NCI-H1092 (cell line): ENCODE measurements around the gene ACSF2.

ENCODE experiments used
- DNase-seq: peaks from one replicate; lab custom pipeline; 2025; lab: John Stamatoyannopoulos, UW

Gene ACSF2

DNA sequence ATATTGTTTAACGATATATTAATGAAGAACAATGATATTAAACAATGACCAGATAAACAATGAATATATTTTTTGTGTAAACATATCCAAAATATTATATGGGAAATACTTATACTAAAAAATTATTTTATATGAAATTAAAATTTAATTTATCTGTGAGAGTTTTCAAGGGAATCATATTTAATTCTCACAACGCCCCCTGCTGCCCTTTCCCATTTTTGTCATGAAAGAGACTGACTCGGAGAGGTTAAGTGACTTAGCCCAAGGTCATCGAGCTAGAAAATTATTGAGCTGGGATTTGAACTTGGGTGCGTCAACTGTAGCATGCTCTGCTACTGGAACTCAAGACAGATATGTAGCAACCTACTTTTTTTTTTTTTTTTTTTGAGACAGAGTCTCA lies 75.0 kb downstream of the ACSF2 start:
- DNase-seq = no peak

GRCh38 chr17:50502301-50502990 lies 76.4 kb downstream of the ACSF2 start:
- no peak for DNase-seq

- DNase-seq = no peak
Observed at GRCh38 chr17:50505591-50506130, 79.6 kb downstream of the ACSF2 start.

GRCh38 chr17:50506298-50506697 lies 80.3 kb downstream of the ACSF2 start:
- no peak for DNase-seq

DNA sequence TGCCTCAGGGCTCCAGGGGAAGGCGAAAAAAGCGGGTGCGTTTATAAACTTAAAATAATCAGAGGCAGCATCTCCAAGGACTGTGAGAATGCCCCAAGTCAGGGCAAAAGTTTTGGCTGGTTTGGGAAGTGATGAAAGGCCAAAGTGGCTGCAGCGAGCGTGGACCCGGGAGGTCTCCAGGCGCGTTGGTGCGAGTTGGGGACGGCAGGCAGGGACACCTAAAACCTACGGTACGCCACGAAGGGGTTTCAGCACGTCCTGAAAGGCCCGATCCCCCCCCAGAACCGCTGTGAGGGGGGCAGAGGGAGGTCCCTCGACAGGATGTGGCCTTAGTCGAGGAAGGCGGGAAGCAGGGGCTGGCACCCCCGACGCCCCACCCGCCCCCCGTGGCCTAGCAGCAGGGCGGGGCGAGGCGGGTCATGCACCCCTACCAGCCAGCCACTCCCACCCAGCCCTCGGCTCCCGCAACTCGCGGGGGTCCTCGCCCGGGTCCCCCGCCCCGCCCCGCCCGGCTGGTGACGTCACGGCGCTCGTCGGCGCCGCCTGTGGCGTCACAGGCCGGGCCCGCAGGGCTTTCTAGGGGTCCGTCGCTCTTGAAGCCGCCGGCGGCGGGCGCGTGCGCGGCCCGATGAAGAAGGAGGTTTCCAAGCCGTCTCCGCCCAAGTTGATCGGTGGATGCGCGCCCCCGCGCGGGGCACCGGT lies 82.0 kb downstream of the ACSF2 start, which contains the start of gene MYCBPAP:
Gene MYCBPAP (plus strand): TSS at position 569 of the 702 bp plus-strand sequence. CDS start 236 bp downstream, outside the sequence.
- peak; percentile 59 for DNase-seq

- no peak for DNase-seq
Observed at GRCh38 chr17:50508573-50509460, 82.8 kb downstream of the ACSF2 start.

GRCh38 chr17:50511058-50511457 lies 85.0 kb downstream of the ACSF2 start:
- no peak for DNase-seq

- DNase-seq = no peak
Observed at GRCh38 chr17:50513495-50513894, 87.5 kb downstream of the ACSF2 start.

DNA sequence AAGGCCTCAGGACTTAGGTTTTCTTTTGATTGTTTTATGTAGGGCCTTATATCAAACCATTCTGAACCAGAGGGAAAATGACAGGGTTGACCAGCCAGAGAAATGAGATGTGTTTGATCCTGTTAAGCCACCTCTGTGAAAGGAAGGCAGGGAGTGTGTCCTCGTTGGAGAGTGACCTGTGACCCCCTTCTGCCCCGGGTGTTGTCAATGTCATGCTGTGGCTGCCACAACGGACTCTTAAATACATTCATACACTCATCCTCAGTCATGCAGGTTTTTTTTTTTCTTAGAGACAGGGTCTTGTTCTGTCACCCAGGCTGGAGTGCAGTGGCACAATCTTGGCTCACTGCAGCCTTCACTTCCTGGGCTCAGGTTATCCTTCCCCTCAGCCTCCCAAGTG lies 88.4 kb downstream of the ACSF2 start:
- no peak for DNase-seq

DNA sequence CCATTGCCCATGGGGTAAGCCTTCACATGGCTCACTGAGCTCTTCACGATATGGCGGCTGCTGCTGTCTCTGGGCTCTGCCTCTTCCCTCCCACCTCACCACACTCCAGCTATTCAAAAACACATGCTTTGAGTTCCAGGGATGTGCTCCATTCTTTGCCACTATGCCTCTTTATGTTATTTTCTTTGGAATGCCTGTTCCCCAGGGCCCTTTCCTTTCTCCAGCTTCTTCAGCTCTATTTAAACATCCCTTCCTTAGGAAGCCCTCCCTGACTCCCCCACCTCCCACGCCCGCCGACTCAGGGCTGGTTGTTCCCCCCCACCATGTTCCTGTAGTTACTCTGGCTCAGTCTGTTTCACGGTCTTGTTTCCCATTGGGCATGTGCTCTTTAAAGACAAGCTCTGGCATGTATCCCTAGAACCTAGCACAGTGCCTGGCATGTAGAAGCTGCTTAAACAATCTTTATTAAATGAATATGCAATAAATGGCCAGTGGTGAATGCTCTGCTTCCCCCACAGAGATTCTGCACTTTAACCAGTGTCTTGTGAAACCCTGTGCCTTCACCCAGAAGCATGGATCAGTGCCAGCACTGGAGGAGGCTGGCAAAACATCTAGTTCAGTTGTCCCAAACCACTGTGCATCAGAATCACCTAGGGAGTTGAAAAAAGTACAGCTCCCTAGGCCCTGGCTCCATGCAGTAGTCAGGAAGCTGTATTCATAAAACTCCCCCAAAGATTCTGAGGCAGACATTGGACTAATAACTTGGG lies 89.1 kb downstream of the ACSF2 start:
- no peak for DNase-seq

- no peak for DNase-seq
Observed at GRCh38 chr17:50517011-50517410, 91.0 kb downstream of the ACSF2 start.

DNA sequence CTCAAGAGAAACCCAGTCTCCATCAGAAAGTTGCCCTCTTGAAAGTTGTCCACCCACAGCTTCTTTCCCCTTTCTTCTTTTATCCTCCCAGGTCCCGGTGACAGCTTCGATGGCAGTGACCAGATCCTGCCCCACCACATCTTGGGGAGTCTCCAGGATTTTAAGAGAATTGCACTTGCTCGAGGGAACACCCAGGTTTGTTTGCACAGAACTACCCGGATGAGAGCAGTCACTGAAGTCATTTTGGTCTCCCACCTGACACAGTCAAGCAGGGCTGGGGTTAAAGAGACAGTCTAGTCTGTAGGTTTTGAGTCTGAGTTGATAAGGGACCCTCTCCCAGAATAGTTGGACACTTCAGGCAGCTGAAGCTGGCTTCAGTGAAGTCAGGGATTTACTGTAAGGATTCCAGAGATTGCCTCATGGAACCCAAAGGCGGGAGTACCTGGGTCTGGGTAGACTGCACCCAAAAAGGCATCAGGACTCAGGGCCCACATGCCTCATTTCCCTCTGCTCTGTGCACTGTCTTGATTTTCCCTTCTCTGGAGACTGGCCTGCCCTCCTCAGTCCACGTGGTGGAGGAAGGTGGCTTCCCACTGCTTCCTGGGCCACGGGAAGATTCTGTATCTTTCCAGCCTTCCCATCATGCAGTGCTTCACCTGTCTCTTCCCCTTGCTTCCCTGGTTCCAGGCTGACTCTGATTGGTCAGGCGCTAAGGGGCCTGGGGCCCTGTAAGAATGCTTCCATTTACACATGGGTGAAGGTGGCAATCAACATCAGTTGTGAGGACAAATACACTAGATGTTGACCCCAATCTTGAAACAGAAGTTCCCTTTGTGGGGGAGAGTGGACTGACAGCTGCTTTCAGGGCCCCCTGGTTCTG lies 91.7 kb downstream of the ACSF2 start:
- no peak for DNase-seq

GRCh38 chr17:50518384-50519023 lies 92.5 kb downstream of the ACSF2 start:
- no peak for DNase-seq

DNA sequence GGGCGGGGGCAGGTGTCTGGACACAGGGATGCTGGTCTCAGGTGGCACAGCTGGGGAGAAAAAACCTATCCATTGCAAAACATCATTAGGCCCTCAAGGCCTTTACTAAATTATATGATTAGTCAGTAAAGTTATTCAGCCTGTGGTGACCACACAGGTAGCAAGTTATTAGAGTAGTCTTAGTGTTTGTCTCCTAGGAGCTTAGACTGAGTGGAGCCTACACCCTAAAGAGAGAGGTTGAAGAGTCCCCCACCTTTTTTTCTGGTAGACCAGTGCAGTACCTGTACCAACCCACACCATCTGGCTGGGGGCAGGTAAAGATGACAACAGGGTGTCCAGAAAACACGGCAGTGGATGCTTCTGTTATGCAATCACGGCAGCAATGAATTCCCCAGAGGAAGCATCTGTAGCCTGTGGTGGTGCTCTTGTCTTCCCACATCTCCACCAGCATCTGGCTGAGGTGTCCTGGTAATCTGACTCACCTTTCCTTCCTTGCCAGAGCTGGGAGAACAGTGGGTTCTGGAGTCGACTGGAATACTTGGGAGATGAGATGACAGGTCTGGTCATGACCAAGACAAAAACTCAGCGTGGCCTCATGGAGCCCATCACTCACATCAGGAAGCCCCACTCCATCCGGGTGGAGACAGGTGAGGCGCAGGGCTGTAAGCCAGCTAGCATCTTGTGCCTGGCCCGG lies 93.3 kb downstream of the ACSF2 start:
- no peak for DNase-seq

DNA sequence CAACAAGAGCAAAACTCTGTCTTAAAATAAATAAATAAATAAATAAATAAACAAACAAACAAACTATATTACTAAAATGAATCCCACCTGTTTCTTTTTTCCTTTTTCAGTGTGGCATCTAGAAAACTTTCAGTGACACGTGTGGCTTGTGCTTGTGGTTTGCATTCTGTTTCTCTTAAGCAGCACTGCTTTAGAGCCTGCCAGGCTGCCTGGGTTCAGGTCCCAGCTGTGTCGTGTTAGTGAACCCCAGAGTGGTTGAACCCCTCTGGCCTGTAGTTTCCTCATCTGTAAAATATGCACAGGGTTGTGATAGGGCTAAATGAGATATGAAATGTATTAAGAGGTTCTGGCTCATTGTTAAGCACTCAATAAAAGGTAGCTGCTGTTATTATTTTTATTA lies 94.5 kb downstream of the ACSF2 start:
- DNase-seq = no peak

DNA sequence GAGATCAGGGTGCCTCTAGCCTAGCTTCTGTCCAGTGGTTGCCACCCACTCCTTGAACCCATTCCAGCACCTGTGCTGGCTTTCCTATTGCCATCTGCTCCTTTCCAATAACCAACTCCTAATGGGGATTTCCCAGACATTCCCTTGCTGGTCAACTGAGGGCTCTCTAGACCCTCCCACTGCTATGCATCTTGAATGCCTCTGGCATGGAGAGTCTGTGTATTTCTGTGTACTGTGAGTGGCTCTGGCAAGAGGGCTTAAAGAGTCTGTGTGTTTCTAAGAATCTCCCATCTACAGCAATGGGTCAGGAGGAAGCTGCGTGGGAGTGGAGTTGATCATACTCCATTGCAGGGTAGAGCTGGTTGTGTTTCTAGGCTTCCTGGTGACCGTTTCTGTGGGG lies 95.5 kb downstream of the ACSF2 start:
- DNase-seq = no peak

- no peak for DNase-seq
Observed at GRCh38 chr17:50522766-50523165, 96.7 kb downstream of the ACSF2 start.

GRCh38 chr17:50523208-50523607 lies 97.2 kb downstream of the ACSF2 start:
- no peak for DNase-seq
